T follicular helper cell (primary cell): ENCODE results near the gene SNED1.

ENCODE experiments used
- DNase-seq: peaks from one replicate; pipeline ENCODE4 v3.0.0-alpha.2; 2020; ENCODE audit warnings: low read depth

The SNED1 gene

DNA sequence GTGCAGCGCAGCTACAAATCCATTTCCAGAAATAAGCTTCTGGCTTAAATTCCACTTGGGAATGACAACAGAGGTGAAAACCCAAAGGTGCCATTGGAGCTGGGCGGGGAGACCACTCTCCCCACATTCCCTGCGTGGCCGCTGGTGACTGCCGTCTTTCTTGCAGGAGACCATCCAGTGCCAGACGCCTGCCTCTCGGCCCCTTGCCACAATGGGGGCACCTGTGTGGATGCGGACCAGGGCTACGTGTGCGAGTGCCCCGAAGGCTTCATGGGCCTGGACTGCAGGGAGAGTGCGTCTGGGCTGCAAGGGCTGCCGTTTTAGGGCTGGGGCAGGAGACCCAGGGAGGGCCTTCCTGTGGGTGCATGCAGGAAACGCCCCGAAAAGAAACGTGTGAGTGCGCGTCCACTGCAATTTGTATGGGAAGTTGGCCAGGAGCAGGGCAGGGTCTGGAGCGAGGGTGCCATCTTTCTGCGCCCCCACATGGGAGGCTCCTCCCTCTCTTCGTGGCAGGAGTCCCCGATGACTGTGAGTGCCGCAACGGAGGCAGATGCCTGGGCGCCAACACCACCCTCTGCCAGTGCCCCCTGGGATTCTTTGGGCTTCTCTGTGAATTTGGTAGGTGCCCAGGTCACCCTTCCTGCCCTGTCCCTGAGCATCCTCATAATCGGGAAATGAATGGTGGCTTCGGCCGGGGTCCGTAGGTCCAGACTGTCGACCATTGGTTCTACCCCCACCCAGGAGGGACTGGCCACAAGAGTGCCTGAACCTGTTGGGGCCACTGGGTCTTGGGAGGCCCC lies 49.9 kb downstream of the SNED1 start:
- no peak for DNase-seq

DNA sequence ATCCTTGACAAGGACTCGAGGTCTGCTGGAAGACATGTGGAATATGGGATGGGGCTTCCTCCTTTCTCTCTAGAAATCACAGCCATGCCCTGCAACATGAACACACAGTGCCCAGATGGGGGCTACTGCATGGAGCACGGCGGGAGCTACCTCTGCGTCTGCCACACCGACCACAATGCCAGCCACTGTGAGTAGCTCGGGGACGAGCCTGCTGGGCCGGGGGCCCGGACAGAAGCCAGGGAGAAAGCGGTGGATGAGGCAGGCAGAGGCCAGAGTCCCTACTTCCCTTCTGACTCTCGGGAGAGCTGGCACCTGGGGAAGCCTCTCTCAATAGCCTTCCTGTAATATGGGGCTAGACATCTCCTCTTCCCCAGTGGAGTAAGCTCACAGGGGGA lies 50.5 kb downstream of the SNED1 start:
- DNase-seq = no peak

DNA sequence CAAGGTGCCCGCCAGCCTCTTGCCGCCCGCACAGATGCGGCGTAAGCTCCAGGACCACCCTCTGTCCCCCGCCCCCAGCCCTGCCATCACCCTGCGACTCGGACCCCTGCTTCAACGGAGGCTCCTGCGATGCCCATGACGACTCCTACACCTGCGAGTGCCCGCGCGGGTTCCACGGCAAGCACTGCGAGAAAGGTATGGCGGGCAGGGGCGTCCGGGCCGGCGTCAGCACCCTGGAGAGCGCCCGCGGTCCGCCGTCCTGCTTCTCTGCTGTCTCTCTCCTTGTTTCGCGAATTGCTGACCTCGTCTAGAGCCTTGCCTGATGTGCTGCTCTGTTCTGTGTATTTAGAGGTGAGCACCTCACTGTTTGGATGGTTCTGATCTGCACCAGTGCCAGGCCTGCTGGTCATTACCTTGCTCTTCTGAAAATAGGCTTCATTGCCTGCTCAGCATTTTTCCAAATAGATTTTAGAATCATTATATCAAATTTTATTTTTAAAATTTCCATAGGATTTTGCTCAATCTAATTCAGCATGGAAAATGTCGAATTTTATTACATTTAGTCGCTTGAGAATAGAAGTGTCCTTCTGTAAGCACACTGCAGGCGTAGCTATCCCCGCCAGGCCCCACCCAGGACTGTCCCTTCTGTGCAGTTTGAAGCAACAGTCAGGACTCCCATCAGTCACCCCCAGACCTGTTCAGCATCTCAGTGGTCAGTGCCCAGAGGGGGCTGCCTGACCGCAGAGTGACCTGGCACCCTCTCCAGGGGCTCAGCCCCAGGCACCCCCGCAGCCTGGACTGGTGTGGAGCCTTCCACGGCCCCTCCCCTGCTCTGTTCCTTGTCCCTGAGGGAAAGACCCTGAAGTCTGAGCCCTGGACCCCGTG lies 51.6 kb downstream of the SNED1 start:
- DNase-seq = no peak

DNA sequence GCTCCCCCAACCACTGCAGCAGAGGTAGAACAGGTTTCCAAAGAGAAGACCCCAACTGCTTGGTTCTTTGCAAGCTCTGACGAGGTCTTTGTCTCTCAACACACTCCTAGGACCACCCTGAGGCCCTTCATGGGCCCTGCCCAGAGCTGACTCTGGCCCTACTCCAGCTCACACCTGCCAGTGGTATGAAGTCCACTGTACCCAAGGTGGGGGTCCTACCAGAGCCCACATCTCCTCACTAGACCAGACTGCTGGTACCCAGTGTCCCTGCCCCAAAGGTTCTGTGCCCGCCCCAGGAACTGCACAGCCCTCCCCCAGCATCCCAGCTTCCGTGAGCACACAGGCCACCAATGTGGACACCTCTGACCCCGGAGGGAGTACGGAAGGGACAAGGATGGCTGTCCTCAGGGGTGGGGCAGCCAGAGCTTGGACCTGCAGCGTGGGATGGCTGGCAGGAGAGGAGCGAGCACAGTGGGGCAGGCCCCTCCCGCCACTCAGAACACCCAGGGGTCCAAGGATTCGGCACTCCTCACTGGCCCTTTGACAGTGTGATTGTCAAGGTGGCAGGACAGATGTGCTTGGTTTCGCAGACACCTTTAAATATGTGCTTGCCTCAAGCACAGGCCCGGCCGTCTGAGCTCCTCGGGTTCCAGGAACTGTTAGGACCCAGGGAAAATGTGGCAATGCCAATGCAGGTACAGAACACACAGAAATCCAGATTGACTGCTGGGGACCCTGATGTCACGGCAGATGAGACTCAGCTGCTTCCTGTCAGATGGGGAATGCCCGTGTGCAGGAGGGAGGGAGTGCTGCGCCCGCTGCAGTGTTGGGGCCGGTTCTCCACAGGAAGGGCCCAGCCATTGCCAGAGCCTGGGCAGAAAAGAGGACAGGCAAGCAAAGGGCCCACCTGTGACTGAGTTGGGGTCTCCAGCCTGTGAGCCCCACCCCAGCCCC lies 52.5 kb downstream of the SNED1 start:
- no peak for DNase-seq

- DNase-seq = no peak
Observed at GRCh38 chr2:241051578-241052487, 53.4 kb downstream of the SNED1 start.

- DNase-seq = no peak
Observed at GRCh38 chr2:241052677-241053360, 54.4 kb downstream of the SNED1 start.

DNA sequence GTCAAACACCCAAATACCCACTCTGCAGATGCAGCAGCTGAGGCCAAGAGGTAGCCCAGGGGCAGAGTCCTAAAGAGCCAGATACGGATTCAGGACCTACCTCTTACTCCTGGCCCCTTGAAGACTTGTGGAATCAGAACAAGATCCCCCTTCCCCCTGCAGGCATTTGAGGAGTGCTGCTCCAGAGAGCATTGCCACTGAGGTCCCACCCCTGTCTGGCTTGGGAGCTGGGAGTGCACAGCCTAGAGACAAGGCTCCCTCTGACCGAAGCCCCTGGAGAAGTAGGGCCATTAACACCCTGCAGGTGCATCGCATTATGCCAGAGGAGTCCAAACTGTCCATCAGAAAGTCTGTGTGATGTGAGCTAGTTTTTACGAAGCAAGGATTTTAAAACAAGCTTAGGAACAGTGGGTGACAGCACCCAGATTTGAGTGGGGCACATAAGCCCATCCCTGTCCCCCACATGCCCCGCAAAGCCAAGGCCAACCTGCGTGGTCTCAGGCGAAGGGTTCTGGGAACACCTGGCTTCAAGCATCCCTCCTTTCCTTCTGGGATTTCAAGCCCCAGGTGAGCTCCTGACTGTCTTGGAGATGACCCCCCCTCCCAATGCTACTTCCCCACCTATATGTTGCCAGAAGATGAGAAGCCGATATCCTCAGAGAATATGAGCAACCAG lies 55.3 kb downstream of the SNED1 start:
- DNase-seq = no peak

GRCh38 chr2:241061275-241061674 lies 62.9 kb downstream of the SNED1 start:
- no peak for DNase-seq

- no peak for DNase-seq
Observed at GRCh38 chr2:241062389-241063092, 64.1 kb downstream of the SNED1 start.

DNA sequence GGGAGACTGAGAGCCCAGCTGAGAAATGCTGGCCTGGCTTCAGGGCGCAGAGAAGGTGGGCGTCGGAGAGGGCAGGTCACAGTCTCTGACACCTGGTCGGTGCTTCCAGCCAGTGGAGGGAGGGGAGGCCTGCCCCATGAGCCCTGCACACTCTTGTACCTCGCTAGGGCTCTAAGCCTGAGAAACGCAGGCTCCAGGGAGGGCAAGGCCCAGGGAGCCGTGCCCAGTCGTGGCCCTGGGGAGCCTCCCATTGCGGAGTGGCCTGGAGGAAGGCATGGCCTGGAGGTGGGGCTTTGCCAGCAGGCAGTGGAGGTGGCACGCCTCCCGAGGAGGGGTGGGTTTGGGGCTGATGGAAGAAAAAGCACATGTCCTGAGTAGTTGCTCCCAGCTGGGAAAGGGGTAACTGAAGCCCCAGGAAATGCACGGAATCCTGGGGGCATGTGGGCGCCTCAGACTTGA lies 64.7 kb downstream of the SNED1 start:
- DNase-seq = no peak

DNA sequence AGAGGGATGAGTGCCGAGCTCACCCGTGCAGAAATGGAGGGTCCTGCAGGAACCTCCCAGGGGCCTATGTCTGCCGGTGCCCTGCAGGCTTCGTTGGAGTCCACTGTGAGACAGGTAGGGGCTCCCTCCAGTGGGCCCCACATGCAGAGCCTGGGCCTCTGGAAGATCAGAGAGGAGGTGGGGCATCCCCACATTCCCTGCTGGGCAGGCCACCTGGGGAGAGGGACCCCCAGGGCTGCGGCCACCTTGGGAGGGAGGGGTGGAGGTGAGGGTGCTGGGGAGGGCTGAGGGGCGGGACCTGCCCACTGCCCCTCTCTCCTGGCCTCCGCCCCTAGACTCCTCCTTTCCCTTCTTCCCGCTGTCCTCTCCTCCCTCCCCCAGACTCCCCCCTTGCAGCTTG lies 65.2 kb downstream of the SNED1 start:
- no peak for DNase-seq

DNA sequence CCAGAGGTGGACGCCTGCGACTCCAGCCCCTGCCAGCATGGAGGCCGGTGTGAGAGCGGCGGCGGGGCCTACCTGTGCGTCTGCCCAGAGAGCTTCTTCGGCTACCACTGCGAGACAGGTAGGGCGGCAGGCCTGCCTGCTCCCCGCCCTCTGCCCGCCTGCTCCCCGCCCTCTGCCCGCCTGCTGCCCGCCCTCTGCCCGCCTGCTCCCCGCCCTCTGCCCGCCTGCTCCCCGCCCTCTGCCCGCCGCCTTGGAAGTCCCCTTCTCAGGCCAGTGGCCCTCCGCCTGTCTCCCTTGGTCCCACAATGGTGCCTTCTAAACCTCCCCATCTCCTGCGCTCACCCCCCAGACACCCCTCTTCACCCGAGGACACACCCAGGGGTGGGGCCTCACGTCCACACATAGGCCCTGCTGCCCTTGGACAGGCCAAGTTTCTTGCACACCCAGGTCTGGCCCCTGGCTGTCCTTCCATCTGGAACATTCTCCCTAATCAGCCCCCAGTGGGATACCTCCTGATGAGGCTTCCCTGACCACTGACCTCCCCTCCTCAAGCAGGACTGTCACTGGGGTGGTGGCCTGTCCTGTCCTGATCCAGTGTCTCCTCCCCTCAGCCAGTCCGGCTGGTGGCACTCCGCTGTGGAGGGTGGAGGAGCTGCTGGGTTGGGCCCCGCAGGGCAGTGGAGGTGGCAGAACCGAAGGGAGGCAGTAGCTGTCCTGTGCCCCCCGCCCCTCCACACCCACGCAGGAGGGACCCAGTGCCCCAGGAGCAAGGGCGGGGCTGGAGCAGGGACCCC lies 65.8 kb downstream of the SNED1 start:
- peak; percentile 21 for DNase-seq

- DNase-seq = no peak
Observed at GRCh38 chr2:241064802-241065354, 66.5 kb downstream of the SNED1 start.

- DNase-seq = no peak
Observed at GRCh38 chr2:241065355-241065803, 67.0 kb downstream of the SNED1 start.

DNA sequence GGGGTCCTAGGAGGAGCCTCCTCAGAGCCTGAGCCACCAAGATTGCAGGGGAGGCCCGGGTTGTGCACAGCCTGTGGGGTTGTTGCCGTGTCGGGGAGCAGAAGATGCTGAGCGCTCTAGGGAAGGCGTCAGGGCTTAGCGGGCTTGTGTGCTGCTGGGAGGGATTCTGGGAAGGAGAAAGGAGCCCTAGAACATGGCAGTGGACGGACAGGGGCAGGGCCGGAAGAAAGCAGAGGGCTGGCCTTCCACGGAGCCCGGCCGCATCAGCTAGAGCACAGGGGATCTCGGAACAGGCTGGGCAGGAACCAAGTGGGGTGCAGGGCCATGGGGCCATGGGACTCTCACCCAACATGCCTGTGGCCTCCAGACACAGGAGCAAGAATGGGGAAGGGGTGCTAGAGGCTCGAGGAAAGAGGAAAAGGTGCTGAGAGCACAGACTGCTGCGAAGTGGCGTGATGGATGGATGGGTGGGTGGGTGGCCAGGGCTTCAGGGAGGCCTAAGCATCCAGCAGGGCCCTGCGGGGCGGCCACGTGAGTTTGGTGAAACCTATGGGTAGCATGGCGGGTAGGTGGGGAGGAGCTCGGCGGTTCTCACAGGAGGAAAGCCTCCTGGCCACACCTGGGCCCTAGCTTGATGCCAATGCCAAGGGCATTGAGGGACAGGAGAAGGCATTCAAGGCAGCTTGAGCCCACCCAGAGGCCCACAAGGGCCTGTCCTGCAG lies 67.9 kb downstream of the SNED1 start:
- DNase-seq = no peak

DNA sequence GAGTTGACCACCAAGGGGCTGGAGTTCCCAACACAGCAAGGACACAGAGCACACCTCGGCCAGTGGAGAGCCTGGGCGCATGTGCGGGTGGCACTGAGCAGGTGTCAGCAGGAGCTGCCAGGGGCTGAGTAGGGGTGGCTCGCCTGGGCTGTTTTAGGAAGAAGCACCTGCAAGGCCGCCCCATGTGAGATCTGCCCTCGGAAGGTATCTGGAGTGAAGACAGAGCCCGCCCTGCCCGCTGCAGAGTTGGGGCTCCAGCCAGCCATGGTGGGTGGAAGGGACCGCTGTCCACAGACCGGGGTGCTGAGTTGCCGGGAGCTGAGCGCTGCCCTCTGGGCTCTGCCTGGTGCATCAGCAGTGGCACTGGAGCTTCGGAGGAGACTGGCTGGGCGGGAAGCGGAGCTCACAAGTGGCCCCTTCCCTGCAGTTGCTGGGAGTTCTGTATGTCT lies 68.5 kb downstream of the SNED1 start:
- DNase-seq = no peak
